HG02884 (cell line): ENCODE results near the gene RNF14.

Experiments
- ATAC-seq: cut with Tn5 transposase; IDR thresholded peaks from one replicate; pipeline ENCODE4 v1.9.1; 2021; ENCODE audit warnings: mild to moderate bottlenecking, moderate library complexity; ENCODE audit not compliant: unreplicated experiment

RNF14 gene

DNA sequence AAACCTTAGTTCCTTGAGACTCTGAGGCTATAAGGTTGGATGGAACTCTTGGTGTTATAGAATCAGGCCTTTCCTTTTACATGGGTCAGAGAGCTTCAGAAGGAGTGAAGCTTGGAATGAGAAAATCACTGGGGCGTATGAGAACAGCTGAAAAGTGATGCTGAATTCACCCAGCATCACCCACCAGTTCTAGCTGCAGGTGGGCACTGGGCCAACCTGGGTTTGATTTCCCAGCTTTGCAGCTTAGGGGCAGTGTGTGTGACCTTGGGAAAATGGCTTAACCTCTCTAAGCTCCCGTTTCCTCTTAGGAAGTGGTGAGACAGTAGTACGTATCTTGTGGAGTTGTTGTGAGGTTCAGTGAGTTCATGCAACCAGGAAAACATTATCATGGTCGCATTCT lies 21.6 kb upstream of the RNF14 start:
- ATAC-seq = no peak

GRCh38 chr5:141948812-141949211 lies 20.1 kb upstream of the RNF14 start:
- no peak for ATAC-seq

DNA sequence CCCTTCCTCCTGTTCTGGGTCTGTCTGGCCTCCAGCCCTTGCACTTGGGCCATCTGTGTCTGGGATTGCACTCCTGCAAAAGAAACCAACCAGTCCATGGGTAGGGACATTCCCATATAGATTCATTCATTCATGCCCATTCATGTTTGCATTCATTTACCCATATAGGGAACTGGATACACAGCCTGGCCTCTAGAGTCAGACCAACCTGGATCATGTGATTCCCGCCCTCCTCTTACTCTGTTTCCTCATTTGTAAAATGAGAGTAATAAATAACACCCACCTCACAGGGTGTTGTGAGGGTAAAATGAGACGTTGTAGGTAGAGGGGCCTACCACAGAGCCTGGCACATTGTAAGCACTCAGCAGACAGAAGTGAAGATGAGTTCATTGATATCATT lies 19.4 kb upstream of the RNF14 start:
- ATAC-seq = no peak

- no peak for ATAC-seq
These were observed 18.5 kb upstream of the RNF14 start for GRCh38 chr5:141950207-141951005.

GRCh38 chr5:141951332-141951781 lies 17.5 kb upstream of the RNF14 start:
- no peak for ATAC-seq

GRCh38 chr5:141952020-141952419 lies 16.9 kb upstream of the RNF14 start:
- ATAC-seq = no peak

DNA sequence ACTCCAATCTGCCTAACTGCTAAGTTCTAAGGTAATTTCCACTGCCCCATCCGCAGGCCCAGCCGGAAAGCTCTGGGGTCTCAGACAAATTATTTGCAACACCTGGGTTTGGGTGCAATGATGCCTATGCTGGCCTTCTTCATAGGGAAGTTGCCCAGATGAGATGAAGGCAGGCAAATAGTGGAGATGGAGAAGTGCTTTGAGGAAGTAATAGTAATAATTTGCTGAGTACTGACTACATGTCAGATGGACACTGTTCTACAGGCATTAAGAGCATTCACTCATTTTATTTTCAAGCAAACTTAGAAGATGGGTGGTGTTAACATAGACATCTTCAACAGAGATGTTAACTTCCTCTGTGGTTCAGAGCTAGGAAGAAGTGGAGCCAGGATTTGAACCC lies 14.7 kb upstream of the RNF14 start:
- no peak for ATAC-seq

- ATAC-seq = no peak
These were observed 11.4 kb upstream of the RNF14 start for GRCh38 chr5:141957367-141957996.

DNA sequence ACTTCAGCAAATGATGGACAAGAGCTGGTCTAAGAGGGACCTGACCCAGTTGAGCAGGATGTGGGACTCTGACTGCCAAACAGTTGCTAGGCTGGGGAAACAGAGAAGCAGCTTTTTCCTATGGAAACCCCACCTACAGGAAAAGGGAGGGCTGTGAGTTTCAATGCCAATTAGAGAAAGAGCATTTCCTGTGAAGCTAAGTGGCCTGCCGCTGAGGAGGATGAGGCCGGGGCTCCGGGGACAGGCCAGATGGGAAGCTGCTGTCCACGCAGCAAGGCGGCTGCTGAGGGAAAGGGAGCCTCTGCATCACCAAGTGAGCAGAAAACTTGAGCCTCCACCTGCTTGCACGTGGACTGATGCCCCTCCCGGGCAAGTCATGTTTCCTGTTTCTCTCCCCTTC lies 10.8 kb upstream of the RNF14 start, which contains the start of gene PCDH12:
PCDH12 (minus strand) TSS at position 90 of the 400 bp plus-strand sequence. CDS start 351 bp downstream, outside the sequence.
- ATAC-seq = no peak

DNA sequence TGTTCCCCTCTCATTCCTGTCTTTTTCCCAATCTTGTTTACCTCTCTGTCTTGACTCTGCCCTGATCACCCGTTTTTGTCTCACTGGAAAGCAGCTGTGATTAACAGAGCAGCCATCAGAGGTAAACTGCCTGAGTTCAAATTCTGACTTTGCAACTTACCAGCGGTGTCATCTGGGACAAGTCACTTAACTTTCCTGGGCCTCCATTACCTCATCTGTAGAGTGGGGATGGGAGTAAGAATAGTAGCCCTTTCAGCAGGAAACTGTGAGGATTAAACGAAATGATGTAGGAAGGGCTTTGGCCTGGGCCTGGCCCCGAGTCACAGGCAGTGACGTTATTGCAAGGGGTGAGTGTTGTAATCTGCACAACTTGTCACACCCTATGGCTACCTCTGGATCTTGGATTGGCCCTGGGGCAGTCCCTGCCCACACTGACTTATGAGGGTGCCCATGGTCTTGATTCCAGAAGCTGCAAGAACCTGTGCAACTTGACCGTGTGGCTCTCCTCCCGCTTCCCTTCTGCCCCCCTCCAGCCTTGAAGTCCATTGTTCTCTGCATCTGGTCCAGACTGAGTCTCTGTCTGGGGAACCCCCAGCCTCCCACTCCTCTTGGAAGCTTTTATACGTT lies 10.2 kb upstream of the RNF14 start:
- no peak for ATAC-seq

- ATAC-seq = no peak
These were observed 8.9 kb upstream of the RNF14 start for GRCh38 chr5:141960018-141960417.

DNA sequence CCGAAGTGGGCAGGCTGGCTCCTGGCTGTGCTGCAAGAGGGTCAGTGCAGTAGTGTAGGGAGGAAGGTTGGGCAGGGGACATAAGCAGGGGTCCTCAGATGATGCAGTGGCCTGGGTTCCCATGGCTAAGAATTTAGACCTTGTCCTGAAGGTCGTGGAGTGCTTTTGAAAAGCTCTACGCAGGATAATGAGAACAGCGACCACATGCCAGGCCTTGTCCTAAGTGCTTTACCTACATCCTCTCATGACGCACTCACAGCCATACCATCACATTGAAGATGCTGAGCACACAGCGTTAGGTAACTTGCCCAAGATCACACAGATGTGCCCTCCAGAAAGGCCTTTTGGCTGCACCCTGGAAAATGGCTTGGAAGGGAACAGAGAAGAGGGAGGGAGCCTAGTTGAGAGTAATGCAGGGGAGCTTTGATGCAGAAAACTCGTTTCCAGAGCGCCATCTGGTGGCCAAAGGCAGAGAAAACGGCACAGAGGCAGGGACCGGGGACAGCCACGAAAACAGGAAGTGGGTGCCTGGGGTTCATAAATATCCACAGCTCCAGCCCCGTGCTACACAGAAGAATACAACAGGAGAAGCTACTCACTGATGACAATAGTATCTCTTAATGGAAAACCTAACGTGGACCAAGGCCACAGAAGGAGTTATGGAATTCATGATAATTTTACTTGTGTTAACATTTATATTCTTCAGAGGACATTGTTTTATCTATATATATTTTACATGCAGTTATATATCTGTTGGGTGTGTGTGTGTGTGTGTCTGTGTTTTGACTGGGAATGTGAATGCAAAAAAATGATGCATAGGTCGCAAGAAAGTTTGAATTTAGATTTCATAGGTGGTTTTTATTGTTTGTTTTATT lies 8.2 kb upstream of the RNF14 start:
- peak; percentile 97 for ATAC-seq

DNA sequence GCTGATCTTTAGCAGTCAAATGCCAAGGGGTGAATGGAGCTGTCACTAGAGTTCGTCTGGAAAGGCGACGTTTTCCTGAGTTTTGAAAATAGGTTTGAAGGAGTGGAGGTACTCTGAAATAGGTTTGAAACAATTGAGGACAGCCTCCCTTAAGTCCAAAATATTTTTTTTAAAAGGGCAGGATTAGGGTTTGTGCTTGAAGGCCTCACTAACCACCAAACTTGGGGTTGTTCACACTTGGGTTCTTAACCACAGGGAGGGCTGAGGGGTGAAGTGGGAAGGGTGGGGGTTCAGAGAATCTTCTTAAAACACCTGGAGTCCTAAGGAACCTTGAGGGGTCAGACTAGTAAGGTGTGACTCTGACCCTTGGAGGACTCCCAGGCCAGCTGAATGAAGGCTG lies 7.4 kb upstream of the RNF14 start:
- no peak for ATAC-seq

GRCh38 chr5:141963701-141964100 lies 5.2 kb upstream of the RNF14 start:
- ATAC-seq = no peak

DNA sequence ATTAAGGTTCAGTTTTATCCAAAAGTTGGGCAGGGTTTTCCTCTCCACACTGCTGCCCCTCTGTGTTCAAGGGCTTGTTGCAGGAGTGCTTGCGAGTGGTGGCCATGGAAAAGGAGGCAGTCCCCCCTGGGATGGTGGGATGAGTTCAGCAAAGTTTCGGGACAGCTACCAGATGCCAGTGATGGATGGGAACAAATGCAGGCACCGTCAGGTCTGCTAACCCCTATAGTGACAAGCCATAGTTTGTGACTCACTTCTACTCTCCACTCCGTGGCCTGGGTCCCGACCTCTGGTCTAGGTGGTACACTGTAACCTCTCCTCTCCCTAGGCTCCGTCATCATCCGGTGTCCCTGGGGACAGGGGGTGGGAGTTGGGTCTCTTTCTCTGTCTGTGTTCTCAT lies 3.8 kb upstream of the RNF14 start:
- no peak for ATAC-seq

GRCh38 chr5:141966275-141966962 lies 2.5 kb upstream of the RNF14 start:
- ATAC-seq = no peak

DNA sequence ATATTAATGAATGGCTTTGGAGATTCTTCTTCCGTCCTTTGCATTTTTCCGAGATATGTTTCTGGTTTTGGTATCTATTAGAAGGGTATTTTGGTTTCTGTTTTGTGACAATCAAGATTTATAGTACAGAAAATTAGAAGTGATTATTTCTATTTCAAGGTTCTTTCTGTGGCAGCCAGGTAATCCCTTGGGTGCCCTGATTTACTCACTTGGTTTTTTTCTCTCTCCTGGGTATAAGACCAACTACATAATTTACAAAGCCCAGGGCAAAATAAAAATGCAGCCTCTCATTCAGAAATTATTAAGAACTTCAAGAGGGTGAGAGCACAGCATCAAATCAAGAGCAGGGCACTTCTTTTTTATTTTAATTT lies 2.0 kb upstream of the RNF14 start:
- no peak for ATAC-seq

DNA sequence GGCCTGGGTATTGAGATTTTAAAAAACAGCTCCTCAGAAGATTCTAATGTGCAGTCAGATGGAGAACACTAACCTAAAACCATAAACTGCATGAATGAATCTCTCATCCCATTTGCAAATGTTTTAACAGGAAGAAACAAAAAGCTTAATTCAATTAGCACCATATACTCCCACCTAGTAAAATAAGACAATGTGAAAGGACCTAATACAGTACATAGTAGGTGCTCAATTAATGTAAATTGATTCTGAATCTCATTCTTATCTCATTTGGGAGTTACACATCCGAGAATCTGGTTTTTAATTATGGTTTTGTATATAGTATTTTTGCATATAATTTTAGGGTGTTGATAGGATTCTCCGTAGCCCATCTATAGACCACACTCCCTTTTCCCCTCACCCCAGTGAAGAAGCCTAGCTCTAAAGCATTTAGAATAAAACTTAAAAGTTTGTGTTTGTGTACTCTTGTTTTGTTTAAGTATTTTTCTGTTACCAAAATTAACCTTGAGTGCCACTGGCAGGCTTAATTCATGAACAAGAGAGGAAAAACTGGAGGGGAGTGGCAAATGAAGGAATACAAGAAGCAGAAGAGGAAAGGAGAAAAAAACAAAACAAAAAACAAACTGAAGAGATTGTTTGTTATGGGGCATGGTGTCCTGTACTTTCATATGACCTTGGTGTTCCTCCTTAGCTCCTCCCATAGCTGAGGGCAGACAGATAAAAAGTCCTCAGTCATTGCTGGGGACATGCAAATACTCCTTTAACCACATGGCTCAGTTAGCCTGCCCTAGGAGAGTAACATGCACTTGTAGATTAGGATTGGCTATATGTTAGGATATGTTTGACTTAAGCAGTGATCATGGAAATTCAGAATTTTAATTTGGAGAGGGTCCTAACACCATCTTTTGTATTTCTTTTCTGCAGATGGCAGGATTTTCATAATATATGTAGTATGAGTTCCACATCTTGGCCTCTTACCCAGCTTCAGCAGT lies 1.2 kb downstream of the RNF14 start:
- ATAC-seq = peak; percentile 56

DNA sequence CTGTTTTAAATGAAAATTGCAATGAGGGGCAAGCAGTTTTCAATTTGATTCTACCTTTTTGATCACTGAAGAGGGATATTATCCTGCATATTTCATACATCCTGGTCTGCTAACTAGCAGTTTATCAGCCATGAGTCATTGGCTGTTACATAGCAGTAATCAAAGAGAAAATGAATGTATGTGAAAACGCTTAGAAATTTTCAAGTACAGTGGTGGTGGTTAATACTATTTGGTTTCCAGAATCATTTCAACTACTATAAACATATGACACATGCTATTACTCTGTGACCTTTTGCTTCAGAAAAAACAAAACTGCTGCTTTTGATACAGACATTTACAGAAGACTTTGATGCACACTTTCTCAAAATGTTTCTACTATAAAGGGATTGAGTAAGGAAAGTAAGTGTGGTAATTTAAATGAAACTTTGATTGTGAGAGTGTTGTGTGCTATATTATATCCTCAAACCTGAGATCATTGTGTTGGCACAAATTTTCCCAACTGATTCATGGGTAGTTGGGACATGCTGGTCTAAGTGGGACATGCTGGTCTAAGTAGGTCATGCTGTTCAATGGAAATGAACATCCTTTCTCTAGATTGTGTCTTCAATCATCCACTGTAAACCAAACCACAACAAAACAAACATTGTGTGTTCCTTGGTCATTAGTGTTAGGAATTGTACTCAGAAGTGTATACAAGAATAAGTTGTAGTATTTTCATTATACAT lies 5.1 kb downstream of the RNF14 start:
- ATAC-seq = no peak
